ENCODE results near the gene STUB1. TPM values are rescaled to one million over a fixed set of nuclear protein-coding genes. Genes with fewer than 3 reads are reported as not detected.
A peak's percentile ranks its signal among the peaks of the same experiment; 100 is the strongest.

Gene STUB1
- total and polyA plus RNA-seq, 2 of the 8 experiments (the other 6 are each of a cell fraction or from before 2014, with no cell fraction given) = 89.9 to 103 TPM

GRCh38 chr16:676913-677312 lies 3.3 kb upstream of the STUB1 start:
- ChIA-PET POLR2A (ENCODE audit: partially characterized antibody) (interaction anchor here (1.4 to 13.3 kb wide), 7 partner anchors 7 to 126 kb away, joined by 4 to 214 read pairs (median 14); partner anchors contain the start of genes CHTF18, JMJD8, RHOT2 and RPUSD1), CTCF (ENCODE audit: partially characterized antibody) (interaction anchor here (1.7 to 12.0 kb wide), 4 partner anchors 9 to 94 kb away, joined by 4 to 75 read pairs (median 6); partner anchors contain the start of genes RHOT2 and WDR24)
- FAIRE-seq = no peak
- Histone ChIP-seq H2AK5ac (ENCODE audit: low read depth, low read length) (peak overlapping the region; percentile 75; the same call in 1 of the 2 replicates), H4K8ac (ENCODE audit: extremely low read depth, insufficient read depth, low read length) (peak overlapping the region; percentile 80; the same call in 1 of the 2 replicates), H3K4ac (replicated peaks; ENCODE audit: insufficient read length, low read depth, low read length) (no peak overlapping the region), H3K79me1 (ENCODE audit: low read depth, low read length) (peaks cover 6% of the 10 kb centered on the region; the same call in 1 of the 2 replicates), H3K18ac (ENCODE audit: extremely low read depth, low read length) (peak overlapping the region; percentile 48; the same call in 1 of the 2 replicates), H3K4me2 (ENCODE audit: insufficient read depth in 1 of 2, low read depth in 2 of 2, low read length in 2 of 2) (peak overlapping the region; percentile 11 to 52), H2BK120ac (replicated peaks; ENCODE audit: low read depth, low read length) (no peak overlapping the region), H3K23me2 (ENCODE audit: low read depth, low read length) (peaks cover 15% of the 10 kb centered on the region), H3K27ac (ENCODE audit: low read depth, low read length) (no peak overlapping the region), H3K56ac (replicated peaks; ENCODE audit: insufficient read length, low read depth, low read length) (no peak overlapping the region), H2BK15ac (ENCODE audit: low read length) (peak overlapping the region; percentile 46; the same call in 1 of the 2 replicates), H4K5ac (ENCODE audit: insufficient read length, low read depth, low read length) (no peak overlapping the region), H3K4me3 (ENCODE audit: extremely low read depth in 1 of 4, insufficient read depth in 2 of 4, low read depth in 3 of 4, low read length in 4 of 4) (0 out of 8 replicates have a peak overlapping the region, but pooled peaks of 1 of the 4 experiments have one; percentile 8), H3K4me1 (replicated peaks in 1 of 4; ENCODE audit: control insufficient read depth in 3 of 4, insufficient read depth in 4 of 4, low read length in 3 of 4) (peaks cover 0 to 37% (median 31%) of the 10 kb centered on the region in 4 experiments; a peak in 6 of 7 replicates), H3K23ac (ENCODE audit: insufficient read length) (no peak overlapping the region), H3K27me3 (replicated peaks in 1 of 4; ENCODE audit: control insufficient read depth in 3 of 4, extremely low read depth in 1 of 4, insufficient read depth in 3 of 4, low read length in 3 of 4) (peaks cover 0 to 2% (median 0%) of the 10 kb centered on the region in 4 experiments; a peak in 2 of 7 replicates), H3K9ac (replicated peaks in 1 of 4; ENCODE audit: extremely low read depth in 1 of 4, low read depth in 3 of 4, low read length in 3 of 4) (no peak overlapping the region), H3K9me3 (ENCODE audit: insufficient read depth in 2 of 2, low read depth in 1 of 2, low read length in 1 of 2) (no peaks in the 10 kb centered on the region), H4K20me1 (replicated peaks in 1 of 2; ENCODE audit: control insufficient read depth in 1 of 2, insufficient read depth in 2 of 2, low read length in 2 of 2) (peaks cover 2 to 28% of the 10 kb centered on the region in 2 experiments), H2AFZ (ENCODE audit: low read length) (no peak overlapping the region), H3K36me3 (ENCODE audit: control insufficient read depth in 2 of 4, insufficient read depth in 4 of 4, low read length in 3 of 4) (peaks cover 11 to 22% (median 16%) of the 10 kb centered on the region in 4 experiments), H2BK20ac (ENCODE audit: low read length) (no peak overlapping the region; the same call in 1 of the 2 replicates), H3K14ac (ENCODE audit: insufficient read length) (no peak overlapping the region), H4K91ac (replicated peaks; ENCODE audit: insufficient read length, low read length) (peak overlapping the region; percentile 73), H3K79me2 (ENCODE audit: control insufficient read depth in 1 of 2, insufficient read depth in 2 of 2, low read length in 2 of 2) (peaks cover 0 to 10% of the 10 kb centered on the region in 2 experiments; a peak in 1 of 4 replicates), H2BK5ac (ENCODE audit: low read depth, low read length) (peak overlapping the region; percentile 26; the same call in 1 of the 2 replicates), H2BK12ac (ENCODE audit: low read depth, low read length) (peak overlapping the region; percentile 96; the same call in 1 of the 2 replicates)
- 83% methylated on average over 22 of the region's 23 CpGs; no CpG with 5 or more reads in 1 of the 2 experiments for WGBS, 2 experiments (ENCODE audit: extremely low coverage in 1 of 2, insufficient coverage in 1 of 2, insufficient read length in 1 of 2, insufficient replicate concordance in 2 of 2, low coverage in 1 of 2, low lambda C conversion rate in 2 of 2, missing lambda C conversion rate in 1 of 2)
- DNase-seq (ENCODE audit: low read depth in 1 of 2, low spot score in 2 of 2) = peak in 1 of 2 experiments; percentile 63
- no peak for TF ChIP-seq NANOG (IDR thresholded peaks at IDR 0.05; ENCODE audit: insufficient read depth, low read depth, low read length, poor library complexity, severe bottlenecking)
- TF ChIP-seq KDM5A (IDR thresholded peaks at IDR 0.05; ENCODE audit: low read length) = no peak
- TF ChIP-seq CEBPB (IDR thresholded peaks at IDR 0.05; ENCODE audit: low read depth, low read length) = no peak
- no peak for TF ChIP-seq ZNF274 (IDR thresholded peaks at IDR 0.05; ENCODE audit: borderline replicate concordance, extremely low read depth, low read length)
- no peak for TF ChIP-seq JUN (IDR thresholded peaks at IDR 0.05; ENCODE audit: low read depth, low read length)
- TF ChIP-seq GABPA (IDR thresholded peaks at IDR 0.05; ENCODE audit: borderline replicate concordance, insufficient read depth, low read length) = no peak
- no peak for TF ChIP-seq SIRT6 (IDR thresholded peaks at IDR 0.05; ENCODE audit: low read length)
- TF ChIP-seq CTCF (IDR thresholded peaks at IDR 0.05; ENCODE audit: control extremely low read depth in 1 of 3, insufficient read depth in 1 of 3, low read depth in 1 of 3, low read length in 3 of 3) = no peak
